ENCODE results near the gene SNAP23.

The SNAP23 gene

GRCh38 chr15:42495361-42496212, at the start of gene SNAP23:
Gene SNAP23 (plus strand): TSS chr15:42495634. CDS start chr15:42511847, 16,213 bp downstream.
- peak; percentile 58 to 94 (median 88) for DNase-seq

- DNase-seq, result no peak
These were observed 47.8 kb upstream of the SNAP23 start for GRCh38 chr15:42447599-42447998.

GRCh38 chr15:42448281-42448680, 47.2 kb upstream of the SNAP23 start:
- DNase-seq, result no peak

GRCh38 chr15:42449770-42450424, 45.5 kb upstream of the SNAP23 start:
- DNase-seq, result no peak

GRCh38 chr15:42450425-42450790, 45.0 kb upstream of the SNAP23 start:
- DNase-seq, result no peak

GRCh38 chr15:42453826-42454225, 41.6 kb upstream of the SNAP23 start:
- DNase-seq, result no peak

GRCh38 chr15:42456531-42456930, 38.9 kb upstream of the SNAP23 start:
- no peak for DNase-seq

- no peak for DNase-seq
These were observed 38.5 kb upstream of the SNAP23 start for GRCh38 chr15:42456971-42457370.

- DNase-seq, result peak in 22 of 51 donors; percentile 2 to 49 (median 12)
These were observed 37.7 kb upstream of the SNAP23 start for GRCh38 chr15:42457445-42458442.

GRCh38 chr15:42461261-42461660, 34.2 kb upstream of the SNAP23 start:
- DNase-seq, result no peak

- no peak for DNase-seq
These were observed 29.7 kb upstream of the SNAP23 start for GRCh38 chr15:42465520-42466259.

- DNase-seq, result no peak
These were observed 24.4 kb upstream of the SNAP23 start for GRCh38 chr15:42471002-42471401.

GRCh38 chr15:42474827-42475226, 20.6 kb upstream of the SNAP23 start:
- DNase-seq, result no peak

- no peak for DNase-seq
These were observed 12.7 kb upstream of the SNAP23 start for GRCh38 chr15:42482701-42483100.

GRCh38 chr15:42483677-42484076, 11.8 kb upstream of the SNAP23 start:
- no peak for DNase-seq

- DNase-seq, result peak in 1 of 51 donors; percentile 70
These were observed 5.2 kb upstream of the SNAP23 start for GRCh38 chr15:42490291-42490670.

- peak; percentile 31 to 94 (median 79) for DNase-seq
These were observed 4.5 kb upstream of the SNAP23 start, which contains the start of gene ZNF106 for GRCh38 chr15:42490671-42491538. Gene ZNF106 (minus strand): TSS chr15:42491141. CDS start chr15:42472289, 18,852 bp downstream.

- DNase-seq, result no peak
These were observed 3.8 kb upstream of the SNAP23 start for GRCh38 chr15:42491539-42492225.

- no peak for DNase-seq
These were observed 1.8 kb upstream of the SNAP23 start for GRCh38 chr15:42493679-42494078.

All from hypothalamus (tissue), 51 donors.